Measurements from ENCODE around the gene UBALD2. TPM values are rescaled to one million over a fixed set of nuclear protein-coding genes. Genes with fewer than 3 reads are reported as not detected.

Gene UBALD2
- total and polyA plus RNA-seq, 2 donors (not counting 3 experiments of a cell fraction or from before 2014, with no cell fraction given) = 46.9 to 70.9 TPM

DNA sequence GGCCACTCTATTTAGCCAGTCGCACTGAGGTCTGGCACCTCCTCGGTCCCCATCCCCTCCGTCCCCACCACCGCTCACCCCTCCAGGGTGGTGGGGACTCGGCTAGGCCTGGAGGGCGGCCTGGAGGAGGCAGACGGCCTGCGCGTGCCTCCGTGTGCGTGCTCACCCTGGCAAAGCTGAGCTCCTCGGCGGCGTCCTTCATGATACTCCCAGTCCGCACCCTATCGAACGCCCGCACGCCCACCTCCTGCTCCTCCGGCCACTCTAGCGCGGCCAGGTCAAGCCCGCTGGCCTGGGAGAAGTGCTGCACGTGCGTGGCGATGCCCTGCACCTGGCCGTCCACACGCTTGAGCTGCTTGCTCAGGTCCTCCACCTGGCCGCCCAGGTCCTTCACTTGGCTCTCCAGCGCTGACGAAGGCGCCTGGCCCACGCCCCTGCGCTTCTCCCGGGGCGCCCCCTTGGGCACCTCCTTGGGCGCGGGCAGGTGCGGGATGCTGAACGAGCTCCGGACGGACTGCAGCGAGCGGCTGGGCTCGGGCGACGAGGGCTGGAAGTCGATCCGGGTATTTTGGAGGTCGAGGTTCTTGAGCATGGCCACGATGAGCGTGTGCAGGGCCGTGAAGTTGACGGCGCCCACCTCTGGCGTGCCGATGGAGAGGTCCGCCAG lies 42.3 kb downstream of the UBALD2 start:
- no peak overlapping the region for H3K9ac ChIP-seq (replicated peaks; ENCODE audit: extremely low read depth, insufficient read depth, low read length)
- no peaks in the 10 kb centered on the region for H3K4me1 ChIP-seq (ENCODE audit: control insufficient read depth, extremely low read depth, insufficient read depth, low read length)
- intact Hi-C loops (cut with micrococcal nuclease) (no loop called here), dilution Hi-C loops (cut with MboI; ENCODE audit: extremely low pct_ligation_motif_present, low sequenced_read_pairs) (no loop called here)
- DNase-seq (ENCODE audit: low read depth, low spot score) (no peak), FAIRE-seq (no peak)
- no peaks in the 10 kb centered on the region for H3K9me1 ChIP-seq (replicated peaks; ENCODE audit: control insufficient read depth, extremely low read depth, insufficient read depth, low read length)
- H4K20me1 ChIP-seq (replicated peaks; ENCODE audit: control insufficient read depth, extremely low read depth, insufficient read depth, low read length) = no peaks in the 10 kb centered on the region
- no peak overlapping the region for H3K27ac ChIP-seq (ENCODE audit: insufficient read depth, low read depth, low read length)
- ChIA-PET CTCF (interaction anchor here (0.8 to 4.2 kb wide), 5 partner anchors 10 to 91 kb away, joined by 3 to 24 read pairs (median 3); partner anchors contain the start of gene SPHK1), POLR2A (no interaction called here)
- H3K36me3 ChIP-seq (ENCODE audit: control insufficient read depth in 2 of 2, extremely low read depth in 1 of 2, insufficient read depth in 2 of 2, low read length in 2 of 2) = peaks cover 7 to 8% of the 10 kb centered on the region in 2 experiments
- H3K9me3 ChIP-seq (replicated peaks; ENCODE audit: control insufficient read depth, insufficient read depth, low read length) = no peaks in the 10 kb centered on the region
- no TSS peak for BruUV-seq (replicated peaks)
- H3K4me3 ChIP-seq (replicated peaks in 1 of 3; ENCODE audit: insufficient read depth in 1 of 3, low read depth in 1 of 3, low read length in 3 of 3) = no peak overlapping the region
- no peak overlapping the region for H3K4me2 ChIP-seq (ENCODE audit: insufficient read depth, low read length)
- no peaks in the 10 kb centered on the region for H3K79me2 ChIP-seq (ENCODE audit: control insufficient read depth, insufficient read depth, low read length)
- TF ChIP-seq POLR2AphosphoS5 (IDR thresholded peaks at IDR 0.05; ENCODE audit: insufficient read depth, low read depth, low read length) = no peak
- no peak for TF ChIP-seq FOS (IDR thresholded peaks at IDR 0.05; ENCODE audit: borderline replicate concordance, insufficient read depth, low read length)
- TF ChIP-seq JUN (IDR thresholded peaks at IDR 0.05; ENCODE audit: borderline replicate concordance, insufficient read depth, insufficient read length, low read depth) = no peak
- TF ChIP-seq, protein P1, sequence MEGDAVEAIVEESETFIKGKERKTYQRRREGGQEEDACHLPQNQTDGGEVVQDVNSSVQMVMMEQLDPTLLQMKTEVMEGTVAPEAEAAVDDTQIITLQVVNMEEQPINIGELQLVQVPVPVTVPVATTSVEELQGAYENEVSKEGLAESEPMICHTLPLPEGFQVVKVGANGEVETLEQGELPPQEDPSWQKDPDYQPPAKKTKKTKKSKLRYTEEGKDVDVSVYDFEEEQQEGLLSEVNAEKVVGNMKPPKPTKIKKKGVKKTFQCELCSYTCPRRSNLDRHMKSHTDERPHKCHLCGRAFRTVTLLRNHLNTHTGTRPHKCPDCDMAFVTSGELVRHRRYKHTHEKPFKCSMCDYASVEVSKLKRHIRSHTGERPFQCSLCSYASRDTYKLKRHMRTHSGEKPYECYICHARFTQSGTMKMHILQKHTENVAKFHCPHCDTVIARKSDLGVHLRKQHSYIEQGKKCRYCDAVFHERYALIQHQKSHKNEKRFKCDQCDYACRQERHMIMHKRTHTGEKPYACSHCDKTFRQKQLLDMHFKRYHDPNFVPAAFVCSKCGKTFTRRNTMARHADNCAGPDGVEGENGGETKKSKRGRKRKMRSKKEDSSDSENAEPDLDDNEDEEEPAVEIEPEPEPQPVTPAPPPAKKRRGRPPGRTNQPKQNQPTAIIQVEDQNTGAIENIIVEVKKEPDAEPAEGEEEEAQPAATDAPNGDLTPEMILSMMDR (IDR thresholded peaks at IDR 0.05; ENCODE audit: extremely low read depth in 1 of 2, insufficient read depth in 1 of 2, low read depth in 1 of 2, low read length in 2 of 2) = no peak
- TF ChIP-seq MYC (IDR thresholded peaks at IDR 0.05; ENCODE audit: low read depth, low read length) = no peak
- TF ChIP-seq EZH2 (IDR thresholded peaks at IDR 0.05; ENCODE audit: borderline replicate concordance, low read depth, low read length, severe bottlenecking) = no peak
- TF ChIP-seq, protein P2, sequence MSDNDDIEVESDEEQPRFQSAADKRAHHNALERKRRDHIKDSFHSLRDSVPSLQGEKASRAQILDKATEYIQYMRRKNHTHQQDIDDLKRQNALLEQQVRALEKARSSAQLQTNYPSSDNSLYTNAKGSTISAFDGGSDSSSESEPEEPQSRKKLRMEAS (IDR thresholded peaks at IDR 0.05; ENCODE audit: insufficient read depth, insufficient read length) = no peak
- TF ChIP-seq POLR2A (IDR thresholded peaks at IDR 0.05; ENCODE audit: low read depth, low read length) = no peak
- no peak for TF ChIP-seq GATA2 (IDR thresholded peaks at IDR 0.05; ENCODE audit: insufficient read depth, insufficient read length, low read depth, low read length)
- no peaks in the 10 kb centered on the region for H3K27me3 ChIP-seq (ENCODE audit: control insufficient read depth in 2 of 2, insufficient read depth in 2 of 2, low read length in 2 of 2)
- no peak overlapping the region for H2AFZ ChIP-seq (ENCODE audit: low read depth, low read length)

Measured in endothelial cell of umbilical vein (primary cell).